OCI-LY7 (cell line): ENCODE data around the gene EI24. TPM values are rescaled to one million over a fixed set of nuclear protein-coding genes. Genes with fewer than 3 reads are reported as not detected.

ENCODE experiments used
- BruUV-seq: library from RNA; stranded (reverse); fragments of 400-500 nt; replicated peaks from 2 replicates; lab custom pipeline; 2021; lab: Mats Ljungman, UMichigan
- CTCF ChIA-PET: fragments of 300-600 bp; sonication (Branson Sonifier 250); formaldehyde crosslinking; loops from one replicate; lab custom pipeline; 2022; ENCODE audit warnings: antibody characterized with exemption; ENCODE audit not compliant: unreplicated experiment; lab: Charles Lee
- POLR2A ChIA-PET: fragments of 300-600 bp; sonication (Branson Sonifier 250); formaldehyde crosslinking; loops from one replicate; lab custom pipeline; 2022; ENCODE audit warnings: antibody characterized with exemption; lab: Charles Lee
- DNase-seq: peaks from one replicate; pipeline ENCODE4 v3.0.0-alpha.2; 2015; ENCODE audit warnings: low spot score
- H2AFZ ChIP-seq: fragments of 200-600 bp; sonication (generic), shearing (Covaris generic); 2 replicates; pipeline ENCODE4 v1.6.1; 2014; ENCODE audit warnings: mild to moderate bottlenecking, antibody characterized with exemption, low read length, moderate library complexity
- H3K27ac ChIP-seq: fragments of 200-600 bp; sonication (generic); 2 replicates; pipeline ENCODE4 v1.5.1; 2014; ENCODE audit warnings: mixed run types, low read depth, mild to moderate bottlenecking, moderate library complexity, low read length, inconsistent platforms; ENCODE audit not compliant: poor library complexity, severe bottlenecking
- H3K36me3 ChIP-seq: fragments of 200-600 bp; sonication (generic); 2 replicates; pipeline ENCODE4 v1.6.1; 2014; ENCODE audit warnings: mild to moderate bottlenecking, antibody characterized with exemption, low read length, moderate library complexity, mixed read lengths; ENCODE audit not compliant: insufficient read depth
- H3K4me1 ChIP-seq: fragments of 200-600 bp; sonication (generic); 2 replicates; pipeline ENCODE4 v1.5.1; 2014; ENCODE audit warnings: mild to moderate bottlenecking, low read length; ENCODE audit not compliant: insufficient read depth, poor library complexity, severe bottlenecking
- H3K4me2 ChIP-seq: fragments of 200-600 bp; sonication (generic); 2 replicates; pipeline ENCODE4 v1.6.1; 2014; ENCODE audit warnings: mild to moderate bottlenecking, low read length
- H3K4me3 ChIP-seq: fragments of 200-600 bp; sonication (generic); 2 replicates; pipeline ENCODE4 v1.5.1; 2014; ENCODE audit warnings: mild to moderate bottlenecking, low read depth, low read length; ENCODE audit not compliant: poor library complexity, severe bottlenecking
- H3K79me2 ChIP-seq: fragments of 200-600 bp; sonication (generic); 2 replicates; pipeline ENCODE4 v1.6.1; 2016; ENCODE audit warnings: low read depth, mild to moderate bottlenecking, low read length, moderate library complexity, mixed read lengths; ENCODE audit not compliant: insufficient read depth
- H3K9me2 ChIP-seq: fragments of 200-600 bp; sonication (generic); 2 replicates; pipeline ENCODE4 v1.6.1; 2016; ENCODE audit warnings: mild to moderate bottlenecking, low read length, mixed read lengths; ENCODE audit not compliant: insufficient read depth
- H3K9me3 ChIP-seq: fragments of 200-600 bp; sonication (generic); 2 replicates; pipeline ENCODE4 v1.6.1; 2014; ENCODE audit warnings: mild to moderate bottlenecking, mixed run types, low read length, mixed read lengths
- H4K20me1 ChIP-seq: fragments of 200-600 bp; sonication (generic); 2 replicates; pipeline ENCODE4 v1.6.1; 2014; ENCODE audit warnings: mild to moderate bottlenecking, antibody characterized with exemption, low read length, moderate library complexity, mixed read lengths; ENCODE audit not compliant: insufficient read depth
- CTCF ChIP-seq: fragments of 200-600 bp; sonication (generic); conservative IDR thresholded peaks from 2 replicates; pipeline ENCODE4 v1.5.1; 2014; ENCODE audit warnings: mild to moderate bottlenecking, antibody characterized with exemption, low read length, moderate library complexity, mixed read lengths
- EZH2phosphoT487 ChIP-seq: fragments of 200-600 bp; sonication (generic); IDR thresholded peaks from 2 replicates; pipeline ENCODE4 v1.6.1; 2018; ENCODE audit warnings: low read depth, borderline replicate concordance, mild to moderate bottlenecking, mixed run types, antibody characterized with exemption, low read length, moderate library complexity, mixed read lengths
- intact Hi-C: fragments of 100-400 bp; cut with micrococcal nuclease; formaldehyde crosslinking; loops from one replicate; pipeline ENCODE4 v1.10.0; 2022; ENCODE audit not compliant: unreplicated experiment
- total RNA-seq, 2 experiments: library from RNA; depleted of rRNA in 1 of 2; stranded (reverse); fragments of >200 nt in 1 of 2; shearing (Covaris generic) in 1 of 2; gene quantifications; 2 replicates each; pipeline ENCODE4 v1.2.3, GENCODE V29; 2014 to 2022

The EI24 gene
- total RNA-seq, 2 experiments from 2014 or later = 66.8 to 77.2 TPM

- Histone ChIP-seq H3K9me3 (no peaks in the 10 kb centered on the region), H3K27ac (no peak overlapping the region), H3K9me2 (no peaks in the 10 kb centered on the region), H3K4me3 (no peak overlapping the region), H3K79me2 (no peaks in the 10 kb centered on the region), H3K4me1 (no peaks in the 10 kb centered on the region), H2AFZ (no peak overlapping the region), H3K36me3 (no peaks in the 10 kb centered on the region), H3K4me2 (no peak overlapping the region), H4K20me1 (no peaks in the 10 kb centered on the region)
- intact Hi-C loops = no loop called here
- ChIA-PET CTCF (no interaction called here), POLR2A (interaction anchor here (1.0 to 1.6 kb wide), 2 partner anchors 10 to 13 kb away, joined by 6 read pairs; no protein-coding TSS in a partner anchor)
- no peak for DNase-seq
- BruUV-seq = no TSS peak
- TF ChIP-seq CTCF (no peak), EZH2phosphoT487 (no peak)
Observed at GRCh38 chr11:125559888-125560287, 9.4 kb upstream of the EI24 start.

GRCh38 chr11:125561924-125562323 lies 7.4 kb upstream of the EI24 start:
- H3K4me2 ChIP-seq = no peak overlapping the region
- no peaks in the 10 kb centered on the region for H3K36me3 ChIP-seq
- BruUV-seq = no TSS peak
- H4K20me1 ChIP-seq = no peaks in the 10 kb centered on the region
- no peaks in the 10 kb centered on the region for H3K4me1 ChIP-seq
- no peak overlapping the region for H3K4me3 ChIP-seq
- intact Hi-C loops = no loop called here
- no peak overlapping the region for H3K27ac ChIP-seq
- no peaks in the 10 kb centered on the region for H3K9me2 ChIP-seq
- ChIA-PET CTCF (no interaction called here), POLR2A (no interaction called here)
- TF ChIP-seq CTCF (no peak), EZH2phosphoT487 (no peak)
- no peak overlapping the region for H2AFZ ChIP-seq
- H3K79me2 ChIP-seq = no peaks in the 10 kb centered on the region
- H3K9me3 ChIP-seq = no peaks in the 10 kb centered on the region
- DNase-seq = no peak

DNA sequence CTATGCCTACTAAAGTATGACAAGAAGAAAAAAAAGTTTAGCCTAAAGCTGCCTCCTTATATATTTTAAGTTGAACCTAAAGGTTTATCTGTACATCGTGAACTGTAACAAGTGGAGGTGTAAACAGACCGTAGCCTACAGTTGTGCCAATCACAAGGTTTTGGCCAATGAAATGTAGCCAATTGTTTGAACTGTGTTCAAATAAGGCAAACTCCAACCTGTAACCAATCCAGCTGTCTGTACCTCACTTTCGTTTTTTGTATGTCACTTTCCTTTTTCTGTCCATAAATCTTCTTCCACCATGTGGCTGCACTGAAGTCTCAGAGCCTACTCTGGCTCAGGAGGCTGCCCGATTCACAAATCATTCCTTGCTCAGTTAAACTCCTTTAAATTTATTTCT lies 6.8 kb upstream of the EI24 start:
- H3K4me2 ChIP-seq = no peak overlapping the region
- TF ChIP-seq CTCF (no peak), EZH2phosphoT487 (no peak)
- DNase-seq = no peak
- no peaks in the 10 kb centered on the region for H3K36me3 ChIP-seq
- no peak overlapping the region for H3K27ac ChIP-seq
- ChIA-PET CTCF (no interaction called here), POLR2A (interaction anchor here (0.6 to 0.7 kb wide), 3 partner anchors 11 to 279 kb away, joined by 3 to 5 read pairs (median 3); no protein-coding TSS in a partner anchor)
- no peak overlapping the region for H3K4me3 ChIP-seq
- BruUV-seq = no TSS peak
- H3K9me3 ChIP-seq = no peaks in the 10 kb centered on the region
- no peaks in the 10 kb centered on the region for H3K4me1 ChIP-seq
- no peaks in the 10 kb centered on the region for H3K9me2 ChIP-seq
- intact Hi-C loops = no loop called here
- H2AFZ ChIP-seq = no peak overlapping the region
- H3K79me2 ChIP-seq = no peaks in the 10 kb centered on the region
- H4K20me1 ChIP-seq = no peaks in the 10 kb centered on the region
